Natural killer cell (primary cell): Measurements from ENCODE around the gene RNF150. TPM values are rescaled to one million over a fixed set of nuclear protein-coding genes. Genes with fewer than 3 reads are reported as not detected.

ENCODE experiments used
- ATAC-seq, 3 donors: fragments of 150-1000 bp in 2 of 3; fragments of 200-7000 bp in 1 of 3; cut with Tn5 transposase; 1 replicate in 1 of 3; 2 replicates in 2 of 3; pipeline ENCODE4 v1.10.0; 2021; ENCODE audit warnings: mild to moderate bottlenecking in 2 of 3, moderate library complexity in 2 of 3
- DNase-seq, 2 donors: peaks; one replicate each; pipeline versions ENCODE4 v3.0.0 to v3.0.0-alpha.2; 2013 to 2021; ENCODE audit warnings: mixed read lengths in 1 of 2
- H3K27ac ChIP-seq: one replicate; pipeline ENCODE4 v1.5.1; 2013; ENCODE audit warnings: mild to moderate bottlenecking, low read length
- H3K27me3 ChIP-seq: one replicate; pipeline ENCODE4 v1.6.1; 2013; ENCODE audit warnings: low read length; ENCODE audit not compliant: control insufficient read depth, insufficient read depth
- H3K36me3 ChIP-seq: one replicate; pipeline ENCODE4 v1.6.1; 2013; ENCODE audit warnings: low read length; ENCODE audit not compliant: control insufficient read depth, insufficient read depth
- H3K4me1 ChIP-seq: one replicate; pipeline ENCODE4 v1.6.1; 2013; ENCODE audit warnings: low read length; ENCODE audit not compliant: control insufficient read depth, insufficient read depth
- H3K4me3 ChIP-seq: one replicate; pipeline ENCODE4 v1.5.1; 2013; ENCODE audit warnings: low read length
- H3K9me3 ChIP-seq: one replicate; pipeline ENCODE4 v1.6.1; 2013; ENCODE audit warnings: low read length; ENCODE audit not compliant: control insufficient read depth, insufficient read depth
- H3K27ac Mint-ChIP-seq, 2 donors: one replicate each; pipeline ENCODE4 v1.8.0; 2022; ENCODE audit warnings: mild to moderate bottlenecking in 2 of 2, mixed read lengths in 2 of 2, moderate library complexity in 1 of 2
- H3K27me3 Mint-ChIP-seq, 2 donors: one replicate each; pipeline ENCODE4 v1.8.0; 2022; ENCODE audit warnings: low read depth in 2 of 2, mixed read lengths in 2 of 2
- H3K36me3 Mint-ChIP-seq: one replicate; pipeline ENCODE4 v1.8.0; 2022; ENCODE audit warnings: mixed read lengths
- H3K4me1 Mint-ChIP-seq, 2 donors: one replicate each; pipeline ENCODE4 v1.8.0; 2022; ENCODE audit warnings: mixed read lengths in 2 of 2
- H3K4me3 Mint-ChIP-seq: one replicate; pipeline ENCODE4 v1.8.0; 2022; ENCODE audit warnings: mild to moderate bottlenecking, moderate library complexity, mixed read lengths
- H3K9me3 Mint-ChIP-seq, 2 donors: one replicate each; pipeline ENCODE4 v1.8.0; 2022; ENCODE audit warnings: mixed read lengths in 2 of 2
- WGBS: methylation state at CpG from one replicate; pipeline ENCODE4 v1.1.7; 2013; ENCODE audit warnings: missing lambda C conversion rate; ENCODE audit not compliant: insufficient coverage; 5-methylcytosine and 5-hydroxymethylcytosine counted together
- intact Hi-C: fragments of 100-400 bp; cut with micrococcal nuclease; formaldehyde crosslinking; loops from one replicate; pipeline ENCODE4 v1.14.2; 2022
- total RNA-seq, 4 donors: library from RNA; stranded (reverse); fragments of 120-200 nt in 1 of 4; gene quantifications; one replicate each; pipeline versions ENCODE4 v1.2.3 to v1.2.4, GENCODE V29; 2013 to 2022
- TF ChIP-seq, protein P1 (sequence below): fragments of 200-600 bp; IDR thresholded peaks from one replicate; pipeline ENCODE4 v1.8.0; 2022; ENCODE audit warnings: antibody characterized with exemption

RNF150 gene
- total RNA-seq, 3 donors from 2014 or later (not counting 1 experiment from before 2014, with no cell fraction given): 0.09 TPM; not detected in 2

DNA sequence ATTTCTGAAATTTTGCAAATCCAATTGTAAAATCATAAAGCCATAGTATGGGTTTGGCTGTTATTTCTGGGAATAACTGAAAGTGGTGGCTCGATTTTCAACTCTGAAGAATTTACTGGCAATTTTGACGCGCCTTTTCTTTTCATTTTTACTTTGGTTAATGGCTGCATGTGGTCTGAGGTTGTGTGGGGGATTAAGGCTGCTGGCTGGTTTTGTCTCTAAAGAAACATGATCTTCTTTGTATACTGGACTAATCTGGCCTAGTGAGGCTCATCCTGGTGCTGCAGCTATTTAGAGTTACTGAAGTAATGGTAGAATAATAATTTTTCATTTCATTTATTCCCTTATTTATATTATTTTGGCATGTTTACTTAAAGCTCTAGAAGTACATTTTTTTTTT, 164.0 kb downstream of the RNF150 start:
- H3K27ac ChIP-seq: no peak overlapping the region
- Mint-ChIP-seq H3K27ac (no peak overlapping the region), H3K27me3 (no peaks in the 10 kb centered on the region), H3K36me3 (no peaks in the 10 kb centered on the region), H3K4me1 (no peaks in the 10 kb centered on the region), H3K4me3 (no peak overlapping the region), H3K9me3 (peaks cover 0 to 2% of the 10 kb centered on the region in 2 donors)
- TF ChIP-seq, protein P1, sequence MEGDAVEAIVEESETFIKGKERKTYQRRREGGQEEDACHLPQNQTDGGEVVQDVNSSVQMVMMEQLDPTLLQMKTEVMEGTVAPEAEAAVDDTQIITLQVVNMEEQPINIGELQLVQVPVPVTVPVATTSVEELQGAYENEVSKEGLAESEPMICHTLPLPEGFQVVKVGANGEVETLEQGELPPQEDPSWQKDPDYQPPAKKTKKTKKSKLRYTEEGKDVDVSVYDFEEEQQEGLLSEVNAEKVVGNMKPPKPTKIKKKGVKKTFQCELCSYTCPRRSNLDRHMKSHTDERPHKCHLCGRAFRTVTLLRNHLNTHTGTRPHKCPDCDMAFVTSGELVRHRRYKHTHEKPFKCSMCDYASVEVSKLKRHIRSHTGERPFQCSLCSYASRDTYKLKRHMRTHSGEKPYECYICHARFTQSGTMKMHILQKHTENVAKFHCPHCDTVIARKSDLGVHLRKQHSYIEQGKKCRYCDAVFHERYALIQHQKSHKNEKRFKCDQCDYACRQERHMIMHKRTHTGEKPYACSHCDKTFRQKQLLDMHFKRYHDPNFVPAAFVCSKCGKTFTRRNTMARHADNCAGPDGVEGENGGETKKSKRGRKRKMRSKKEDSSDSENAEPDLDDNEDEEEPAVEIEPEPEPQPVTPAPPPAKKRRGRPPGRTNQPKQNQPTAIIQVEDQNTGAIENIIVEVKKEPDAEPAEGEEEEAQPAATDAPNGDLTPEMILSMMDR: no peak
- no peaks in the 10 kb centered on the region for H3K36me3 ChIP-seq
- H3K27me3 ChIP-seq: no peaks in the 10 kb centered on the region
- intact Hi-C loops: no loop called here
- no peak for DNase-seq
- no peaks in the 10 kb centered on the region for H3K4me1 ChIP-seq
- H3K4me3 ChIP-seq: no peak overlapping the region
- H3K9me3 ChIP-seq: no peaks in the 10 kb centered on the region
- ATAC-seq: no peak
- 97% methylated on average over 3 of the region's 3 CpGs for WGBS

DNA sequence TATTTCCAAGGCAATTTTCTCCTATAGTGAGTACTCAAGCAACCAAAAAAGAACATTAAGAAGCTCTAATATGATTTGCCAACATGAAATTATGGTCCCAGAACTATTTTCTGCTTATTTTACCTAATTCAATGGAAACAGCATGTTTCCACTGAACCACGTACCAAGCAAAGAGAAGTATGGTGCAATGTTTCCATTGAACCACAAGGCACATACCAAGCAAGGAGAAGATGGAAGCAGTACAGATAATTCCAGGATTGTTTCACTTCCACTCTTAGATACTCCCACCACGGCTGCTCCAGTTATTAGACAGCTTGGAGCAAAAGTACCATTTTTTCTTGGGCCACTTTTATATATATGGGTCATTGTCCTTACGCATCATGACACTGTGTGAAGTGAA, 164.9 kb downstream of the RNF150 start:
- H3K4me3 ChIP-seq: no peak overlapping the region
- ATAC-seq (no peak), DNase-seq (no peak)
- H3K9me3 Mint-ChIP-seq: peaks cover 0 to 2% of the 10 kb centered on the region in 2 donors
- no peaks in the 10 kb centered on the region for H3K27me3 Mint-ChIP-seq
- 0% methylated on average over 1 of the region's 3 CpGs for WGBS
- no peak overlapping the region for H3K4me3 Mint-ChIP-seq
- intact Hi-C loops: no loop called here
- no peak overlapping the region for H3K27ac ChIP-seq
- H3K36me3 ChIP-seq: no peaks in the 10 kb centered on the region
- no peak overlapping the region for H3K27ac Mint-ChIP-seq
- H3K27me3 ChIP-seq: no peaks in the 10 kb centered on the region
- TF ChIP-seq, protein P1: no peak
- no peaks in the 10 kb centered on the region for H3K4me1 Mint-ChIP-seq
- H3K9me3 ChIP-seq: no peaks in the 10 kb centered on the region
- H3K4me1 ChIP-seq: no peaks in the 10 kb centered on the region
- H3K36me3 Mint-ChIP-seq: no peaks in the 10 kb centered on the region

DNA sequence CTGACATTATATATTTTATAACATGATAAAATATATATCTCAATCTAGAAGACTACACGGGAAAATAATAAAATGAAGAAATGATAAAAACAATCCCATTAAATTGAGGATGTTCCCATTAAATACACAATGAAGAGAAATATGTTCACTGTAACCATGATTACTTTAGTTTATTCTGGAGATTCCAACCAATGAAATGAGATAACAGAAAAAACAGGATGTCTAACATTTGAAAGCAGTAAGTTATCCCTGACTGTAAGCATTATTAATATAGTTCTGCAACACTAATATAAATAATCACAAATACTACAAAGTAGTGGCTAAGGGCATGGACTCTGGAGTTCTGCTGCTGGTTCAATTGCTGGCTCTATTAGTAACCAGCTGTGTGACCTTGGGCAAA, 169.4 kb downstream of the RNF150 start:
- no peaks in the 10 kb centered on the region for H3K27me3 Mint-ChIP-seq
- intact Hi-C loops: no loop called here
- Histone ChIP-seq H3K4me3 (no peak overlapping the region), H3K9me3 (no peaks in the 10 kb centered on the region), H3K27ac (no peak overlapping the region), H3K4me1 (no peaks in the 10 kb centered on the region), H3K36me3 (no peaks in the 10 kb centered on the region), H3K27me3 (no peaks in the 10 kb centered on the region)
- H3K9me3 Mint-ChIP-seq: peaks cover 2 to 4% of the 10 kb centered on the region in 2 donors
- no peak overlapping the region for H3K27ac Mint-ChIP-seq
- DNase-seq: no peak
- no peak for ATAC-seq
- H3K4me3 Mint-ChIP-seq: no peak overlapping the region
- no peaks in the 10 kb centered on the region for H3K36me3 Mint-ChIP-seq
- H3K4me1 Mint-ChIP-seq: no peaks in the 10 kb centered on the region
- TF ChIP-seq, protein P1: no peak
- WGBS: no CpG with 5 or more reads among the region's 1 CpG

GRCh38 chr4:140955641-140956040, 177.6 kb downstream of the RNF150 start:
- intact Hi-C loops: no loop called here
- no peaks in the 10 kb centered on the region for H3K27me3 Mint-ChIP-seq
- Histone ChIP-seq H3K27me3 (no peaks in the 10 kb centered on the region), H3K4me1 (no peaks in the 10 kb centered on the region), H3K36me3 (no peaks in the 10 kb centered on the region), H3K27ac (no peak overlapping the region), H3K9me3 (no peaks in the 10 kb centered on the region), H3K4me3 (no peak overlapping the region)
- no peaks in the 10 kb centered on the region for H3K4me1 Mint-ChIP-seq
- ATAC-seq: no peak
- no peak for DNase-seq
- no peak overlapping the region for H3K27ac Mint-ChIP-seq
- WGBS: no CpG with 5 or more reads among the region's 1 CpG
- peaks cover 4 to 5% of the 10 kb centered on the region in 2 donors for H3K9me3 Mint-ChIP-seq
- TF ChIP-seq, protein P1: no peak
- H3K4me3 Mint-ChIP-seq: no peak overlapping the region
- no peaks in the 10 kb centered on the region for H3K36me3 Mint-ChIP-seq
